Activated CD4-positive, alpha-beta T cell treated with anti-CD3 and anti-CD28 coated beads, Interleukin-2, amount 10 ng/mL, durations not matched to agents 7 days and 5 days (primary cell): ENCODE results near the gene TRAPPC2B. TPM values are rescaled to one million over a fixed set of nuclear protein-coding genes. Genes with fewer than 3 reads are reported as not detected.

Source experiments
- CTCF ChIA-PET: fragments of 350-600 bp; sonication (Branson Sonifier 250); formaldehyde crosslinking; loops from one replicate; lab custom pipeline; 2021; ENCODE audit warnings: antibody characterized with exemption; lab: Charles Lee
- POLR2A ChIA-PET: fragments of 350-600 bp; sonication (Branson Sonifier 250); formaldehyde crosslinking; loops from one replicate; lab custom pipeline; 2021; ENCODE audit warnings: antibody characterized with exemption; lab: Charles Lee
- DNase-seq: peaks from one replicate; pipeline ENCODE4 v3.0.0-alpha.2; 2020
- H3K27ac Mint-ChIP-seq: one replicate; pipeline ENCODE4 v1.8.0; 2021; ENCODE audit warnings: mild to moderate bottlenecking, moderate library complexity, mixed read lengths
- H3K27me3 Mint-ChIP-seq: one replicate; pipeline ENCODE4 v1.8.0; 2021; ENCODE audit warnings: mixed read lengths
- H3K36me3 Mint-ChIP-seq: one replicate; pipeline ENCODE4 v1.8.0; 2021; ENCODE audit warnings: low read depth, mixed read lengths
- H3K4me1 Mint-ChIP-seq: one replicate; pipeline ENCODE4 v1.8.0; 2021; ENCODE audit warnings: mixed read lengths
- H3K4me3 Mint-ChIP-seq: one replicate; pipeline ENCODE4 v1.8.0; 2021; ENCODE audit warnings: mild to moderate bottlenecking, moderate library complexity, mixed read lengths
- H3K9me3 Mint-ChIP-seq: one replicate; pipeline ENCODE4 v1.8.0; 2021; ENCODE audit warnings: mixed read lengths
- total RNA-seq, 2 experiments: library from RNA; stranded (reverse); gene quantifications; one replicate each; pipeline ENCODE4 v1.2.3, GENCODE V29; 2021

The TRAPPC2B gene
- total RNA-seq, 2 experiments from 2014 or later, result 9.0 to 10.3 TPM

DNA sequence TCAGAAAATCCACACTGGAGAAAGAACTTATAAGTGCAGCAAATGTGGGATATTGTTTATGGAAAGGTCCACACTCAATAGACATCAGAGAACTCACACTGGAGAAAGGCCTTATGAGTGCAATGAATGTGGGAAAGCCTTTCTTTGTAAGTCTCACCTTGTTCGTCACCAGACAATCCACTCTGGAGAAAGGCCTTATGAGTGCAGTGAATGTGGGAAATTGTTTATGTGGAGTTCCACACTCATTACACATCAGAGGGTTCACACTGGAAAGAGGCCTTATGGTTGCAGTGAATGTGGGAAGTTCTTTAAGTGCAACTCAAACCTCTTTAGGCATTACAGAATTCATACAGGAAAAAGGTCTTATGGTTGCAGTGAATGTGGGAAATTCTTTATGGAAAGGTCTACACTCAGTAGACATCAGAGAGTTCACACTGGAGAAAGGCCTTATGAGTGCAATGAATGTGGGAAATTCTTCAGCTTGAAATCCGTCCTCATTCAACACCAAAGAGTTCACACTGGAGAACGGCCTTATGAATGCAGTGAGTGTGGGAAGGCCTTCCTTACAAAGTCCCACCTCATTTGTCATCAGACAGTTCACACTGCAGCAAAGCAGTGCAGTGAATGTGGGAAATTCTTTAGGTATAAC, 14.3 kb downstream of the TRAPPC2B start:
- no peak overlapping the region for H3K4me3 Mint-ChIP-seq
- no peaks in the 10 kb centered on the region for H3K27me3 Mint-ChIP-seq
- H3K27ac Mint-ChIP-seq, result no peak overlapping the region
- H3K36me3 Mint-ChIP-seq, result peaks cover 67% of the 10 kb centered on the region
- peaks cover 68% of the 10 kb centered on the region for H3K9me3 Mint-ChIP-seq
- DNase-seq, result no peak
- ChIA-PET CTCF (no interaction called here), POLR2A (no interaction called here)
- no peaks in the 10 kb centered on the region for H3K4me1 Mint-ChIP-seq

DNA sequence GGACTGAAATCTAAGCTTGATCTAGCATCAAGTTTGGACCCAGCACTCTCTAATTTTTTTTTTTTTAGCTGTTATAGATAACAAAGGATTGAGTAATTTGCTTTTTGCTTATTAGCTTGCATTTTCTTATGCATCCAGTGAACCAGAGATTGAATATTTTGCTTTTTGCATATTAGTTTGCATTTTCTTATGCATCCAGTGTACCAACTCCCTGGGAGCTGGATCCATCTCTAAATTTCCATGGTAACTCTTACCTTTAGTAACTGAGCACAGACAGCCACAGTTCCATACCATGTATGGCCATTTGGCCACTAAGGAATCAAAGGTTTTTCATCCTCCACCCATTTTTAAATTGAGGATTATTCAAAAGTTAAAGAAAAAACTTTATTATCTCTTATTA, 17.6 kb downstream of the TRAPPC2B start:
- H3K27me3 Mint-ChIP-seq, result no peaks in the 10 kb centered on the region
- no peak overlapping the region for H3K27ac Mint-ChIP-seq
- H3K4me3 Mint-ChIP-seq, result no peak overlapping the region
- H3K9me3 Mint-ChIP-seq, result peaks cover 60% of the 10 kb centered on the region
- CTCF ChIA-PET, result no interaction called here
- peaks cover 34% of the 10 kb centered on the region for H3K36me3 Mint-ChIP-seq
- POLR2A ChIA-PET, result no interaction called here
- no peaks in the 10 kb centered on the region for H3K4me1 Mint-ChIP-seq
- DNase-seq, result no peak

DNA sequence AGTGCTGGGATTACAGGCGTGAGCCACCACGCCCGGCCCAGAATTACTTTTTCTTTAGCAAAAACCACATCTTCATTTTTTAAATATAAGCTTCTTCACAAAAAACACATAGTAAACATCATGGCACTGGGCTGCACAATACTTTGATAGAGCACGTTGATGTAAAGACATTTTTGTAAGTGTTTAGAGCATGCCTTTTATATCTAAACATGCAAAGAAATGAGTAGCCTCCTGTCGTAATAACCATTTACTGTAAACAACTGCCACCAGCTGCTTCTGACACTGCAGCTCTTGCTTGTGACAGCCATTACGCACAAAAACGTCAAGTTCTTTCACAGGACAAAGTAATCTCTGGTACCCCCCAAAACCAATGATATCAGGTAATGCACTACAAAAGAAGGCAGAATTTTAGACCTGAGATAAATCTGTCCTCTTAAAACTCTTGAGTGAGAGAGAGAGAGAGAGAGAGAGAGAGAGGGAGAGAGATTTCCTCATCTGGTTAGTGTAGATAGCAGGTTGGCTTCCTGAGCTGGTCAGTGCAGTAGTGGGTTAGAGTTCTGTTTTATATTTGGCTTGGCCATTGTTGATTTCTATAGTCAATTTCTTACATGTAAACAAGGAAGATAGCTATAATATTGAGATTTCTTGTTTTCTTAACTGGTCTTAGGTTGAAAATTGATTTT, 19.6 kb downstream of the TRAPPC2B start:
- Mint-ChIP-seq H3K4me3 (no peak overlapping the region), H3K9me3 (peaks cover 47% of the 10 kb centered on the region), H3K27me3 (no peaks in the 10 kb centered on the region), H3K4me1 (no peaks in the 10 kb centered on the region), H3K36me3 (peaks cover 17% of the 10 kb centered on the region), H3K27ac (no peak overlapping the region)
- CTCF ChIA-PET, result interaction anchor here (1.4 kb wide), 1 partner anchor 11 kb away, joined by 3 read pairs; no protein-coding TSS in a partner anchor
- no peak for DNase-seq
- POLR2A ChIA-PET, result no interaction called here

DNA sequence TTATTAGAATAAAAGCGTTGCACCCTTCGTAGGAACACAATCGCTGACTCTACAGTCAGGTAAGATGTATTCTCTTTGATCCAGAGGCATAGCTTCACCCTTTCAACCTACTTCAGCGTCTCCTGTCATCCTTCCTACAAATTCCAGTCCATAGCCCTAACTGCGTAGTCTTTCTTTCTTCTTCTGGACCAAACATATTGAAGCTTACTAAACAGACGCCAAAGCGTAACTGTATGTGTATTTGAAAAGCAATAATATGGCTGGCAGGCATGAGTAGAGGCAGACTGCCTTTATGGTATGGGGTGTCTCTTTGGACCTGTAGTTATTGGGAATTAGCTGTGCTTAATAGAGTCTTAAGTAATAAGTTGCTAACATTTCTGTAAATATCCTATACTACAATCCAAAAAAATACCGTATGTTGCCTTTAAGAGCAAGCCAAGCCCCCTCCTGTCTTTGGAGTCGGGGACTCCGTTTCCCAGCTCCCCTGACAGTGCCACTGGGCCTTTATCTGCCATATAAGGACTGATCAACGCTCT, 25.9 kb downstream of the TRAPPC2B start:
- Mint-ChIP-seq H3K9me3 (peaks cover 33% of the 10 kb centered on the region), H3K4me1 (peaks cover 36% of the 10 kb centered on the region), H3K27ac (peak overlapping the region; percentile 93), H3K27me3 (no peaks in the 10 kb centered on the region), H3K36me3 (peaks cover 53% of the 10 kb centered on the region), H3K4me3 (peak overlapping the region; percentile 91)
- POLR2A ChIA-PET, result interaction anchor here (0.5 kb wide), 1 partner anchor 198 kb away, joined by 4 read pairs; the partner anchor contains the start of gene ZNF264
- CTCF ChIA-PET, result interaction anchor here (0.6 to 1.9 kb wide), 4 partner anchors 18 to 34 kb away, joined by 3 to 5 read pairs (median 4); partner anchors contain the start of genes TRAPPC2B and ZNF547
- DNase-seq, result no peak

DNA sequence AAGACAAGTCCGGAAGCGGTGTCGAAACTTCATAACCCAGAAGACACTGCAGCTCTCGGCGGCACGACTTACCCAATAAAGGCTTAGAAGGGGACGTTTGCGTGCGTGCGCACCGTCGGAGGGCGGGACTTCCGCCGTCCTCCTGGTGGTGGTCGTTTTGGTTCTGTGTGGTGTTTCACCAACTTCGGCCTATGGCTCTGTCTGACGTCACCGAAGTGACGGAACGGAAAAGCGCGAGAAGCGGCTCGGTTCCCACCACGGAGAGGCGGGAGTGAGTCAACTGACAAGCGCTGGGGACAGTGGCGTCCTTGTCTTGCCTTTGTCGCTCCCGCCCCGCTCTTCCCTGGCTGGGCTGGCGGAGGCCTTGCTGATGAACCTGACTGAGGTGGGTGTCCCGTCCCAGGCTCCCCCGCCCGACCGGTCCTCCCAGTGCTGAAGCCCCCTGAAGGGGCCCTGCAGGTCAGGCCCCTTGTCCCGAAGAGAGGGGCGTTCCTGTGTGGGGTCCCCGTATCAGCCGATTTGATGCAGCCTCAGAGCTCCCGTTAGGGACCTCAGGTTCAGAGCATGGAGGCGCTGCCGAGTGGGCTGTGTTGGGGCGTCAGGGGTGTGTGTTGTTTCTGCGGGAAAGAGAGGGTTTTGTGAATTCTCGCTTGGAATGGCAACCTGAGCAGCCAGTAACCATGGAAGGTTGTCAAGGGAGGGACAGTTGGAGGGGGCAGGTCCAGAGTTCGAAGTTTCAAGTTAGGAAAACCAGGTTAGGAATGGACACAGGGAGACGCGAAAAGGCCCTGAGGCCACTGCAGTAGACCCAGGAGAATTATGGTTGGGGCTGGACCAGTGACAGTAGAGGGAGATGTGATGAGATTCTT, 26.6 kb downstream of the TRAPPC2B start, which contains the start of gene ZNF548:
TSS of gene ZNF548 (plus strand) at position 125 of the 869 bp plus-strand sequence. CDS start at position 371, 246 bp downstream.
- peak; percentile 96 for DNase-seq
- H3K27me3 Mint-ChIP-seq, result no peaks in the 10 kb centered on the region
- POLR2A ChIA-PET, result interaction anchor here (0.5 kb wide), 1 partner anchor 199 kb away, joined by 4 read pairs; the partner anchor contains the start of gene ZNF264
- peaks cover 38% of the 10 kb centered on the region for H3K9me3 Mint-ChIP-seq
- CTCF ChIA-PET, result interaction anchor here (0.9 to 1.9 kb wide), 3 partner anchors 27 to 35 kb away, joined by 4 to 5 read pairs (median 5); partner anchors contain the start of genes TRAPPC2B and ZNF547
- peak within 1 kb of the TSS; percentile 93 for H3K27ac Mint-ChIP-seq
- H3K36me3 Mint-ChIP-seq, result peaks cover 60% of the 10 kb centered on the region
- H3K4me3 Mint-ChIP-seq, result peak within 1 kb of the TSS; percentile 91
- peaks cover 40% of the 10 kb centered on the region for H3K4me1 Mint-ChIP-seq

DNA sequence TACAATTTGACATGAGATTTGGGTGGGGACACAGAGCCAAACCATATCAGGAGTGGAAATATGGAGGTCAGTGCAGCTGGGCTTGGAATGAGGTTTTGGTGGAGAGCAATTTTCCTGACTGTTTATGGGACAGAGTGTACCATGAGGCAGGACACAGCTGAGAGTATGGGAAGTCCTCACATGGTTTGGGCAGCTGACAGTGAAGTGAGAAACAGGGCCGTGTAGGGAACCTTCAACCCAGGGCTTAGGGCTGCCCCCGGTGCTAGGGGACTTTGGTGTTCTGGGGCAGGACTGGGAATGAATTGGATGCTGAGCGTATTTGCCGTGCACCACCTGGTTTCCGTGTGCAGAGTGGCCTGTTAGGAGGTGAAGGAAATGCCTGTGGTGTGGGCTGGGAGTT, 32.4 kb downstream of the TRAPPC2B start:
- POLR2A ChIA-PET, result no interaction called here
- CTCF ChIA-PET, result no interaction called here

DNA sequence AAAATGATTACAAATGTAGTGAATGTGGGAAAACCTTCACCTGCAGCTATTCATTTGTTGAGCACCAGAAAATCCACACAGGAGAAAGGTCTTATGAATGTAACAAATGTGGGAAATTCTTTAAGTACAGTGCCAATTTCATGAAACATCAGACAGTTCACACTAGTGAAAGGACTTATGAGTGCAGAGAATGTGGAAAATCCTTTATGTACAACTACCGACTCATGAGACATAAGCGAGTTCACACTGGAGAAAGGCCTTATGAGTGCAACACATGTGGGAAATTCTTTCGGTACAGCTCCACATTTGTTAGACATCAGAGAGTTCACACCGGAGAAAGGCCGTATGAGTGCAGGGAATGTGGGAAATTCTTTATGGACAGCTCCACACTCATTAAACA, 35.5 kb downstream of the TRAPPC2B start:
- H3K4me1 Mint-ChIP-seq, result peaks cover 8% of the 10 kb centered on the region
- peaks cover 77% of the 10 kb centered on the region for H3K36me3 Mint-ChIP-seq
- no peaks in the 10 kb centered on the region for H3K27me3 Mint-ChIP-seq
- no peak for DNase-seq
- H3K27ac Mint-ChIP-seq, result no peak overlapping the region
- CTCF ChIA-PET, result no interaction called here
- H3K4me3 Mint-ChIP-seq, result no peak overlapping the region
- H3K9me3 Mint-ChIP-seq, result peaks cover 64% of the 10 kb centered on the region
- POLR2A ChIA-PET, result no interaction called here

More for the DNA sequence above, 32.4 kb downstream of the TRAPPC2B start:
- Mint-ChIP-seq H3K27ac (no peak overlapping the region), H3K4me3 (no peak overlapping the region), H3K36me3 (peaks cover 88% of the 10 kb centered on the region), H3K4me1 (peaks cover 23% of the 10 kb centered on the region), H3K27me3 (no peaks in the 10 kb centered on the region), H3K9me3 (peaks cover 59% of the 10 kb centered on the region)
- DNase-seq, result no peak

DNA sequence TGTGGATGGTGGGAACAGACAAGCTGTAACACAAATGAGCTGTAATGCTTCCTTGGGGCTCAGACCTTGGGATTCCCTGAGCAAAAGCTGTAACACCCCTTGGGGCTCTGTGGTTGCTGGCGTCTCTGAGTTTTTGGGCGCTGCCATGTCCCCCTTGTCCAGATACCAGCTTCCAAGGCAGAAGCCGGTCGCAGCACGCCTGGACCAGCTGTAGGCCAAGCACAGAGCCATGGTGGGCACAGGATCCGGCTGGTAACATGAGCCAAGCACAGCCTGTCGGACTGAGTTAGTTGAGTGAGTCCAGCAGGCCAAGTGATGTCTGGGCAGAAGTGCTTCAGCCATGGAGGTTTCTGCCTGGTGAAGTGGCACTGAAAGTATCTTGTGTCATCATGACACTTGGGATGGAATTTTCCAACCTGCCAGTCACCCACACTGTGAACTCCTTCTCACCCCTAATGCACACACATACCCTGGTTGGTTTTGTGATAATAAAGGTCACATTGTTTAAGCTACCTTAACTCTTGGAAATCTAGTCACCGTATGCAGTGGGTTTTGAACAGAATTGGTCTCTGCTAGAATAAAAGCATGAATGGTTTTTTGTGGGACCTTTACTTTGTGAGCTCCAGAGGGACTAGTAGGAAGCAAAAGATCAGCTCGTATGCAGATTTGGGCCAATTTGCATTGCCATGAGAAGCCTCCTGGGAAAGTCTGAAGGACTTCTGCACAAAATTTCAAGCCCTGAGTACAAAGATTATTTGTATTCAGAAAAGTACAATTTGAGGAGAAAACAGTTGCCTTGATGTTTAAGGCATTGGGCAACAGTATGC, 40.6 kb downstream of the TRAPPC2B start:
- peaks cover 6% of the 10 kb centered on the region for H3K4me1 Mint-ChIP-seq
- H3K27me3 Mint-ChIP-seq, result no peaks in the 10 kb centered on the region
- peaks cover 28% of the 10 kb centered on the region for H3K36me3 Mint-ChIP-seq
- H3K4me3 Mint-ChIP-seq, result no peak overlapping the region
- H3K9me3 Mint-ChIP-seq, result peaks cover 29% of the 10 kb centered on the region
- no peak for DNase-seq
- ChIA-PET POLR2A (no interaction called here), CTCF (interaction anchor here (0.6 kb wide), 1 partner anchor 13 kb away, joined by 3 read pairs; no protein-coding TSS in a partner anchor)
- H3K27ac Mint-ChIP-seq, result no peak overlapping the region

DNA sequence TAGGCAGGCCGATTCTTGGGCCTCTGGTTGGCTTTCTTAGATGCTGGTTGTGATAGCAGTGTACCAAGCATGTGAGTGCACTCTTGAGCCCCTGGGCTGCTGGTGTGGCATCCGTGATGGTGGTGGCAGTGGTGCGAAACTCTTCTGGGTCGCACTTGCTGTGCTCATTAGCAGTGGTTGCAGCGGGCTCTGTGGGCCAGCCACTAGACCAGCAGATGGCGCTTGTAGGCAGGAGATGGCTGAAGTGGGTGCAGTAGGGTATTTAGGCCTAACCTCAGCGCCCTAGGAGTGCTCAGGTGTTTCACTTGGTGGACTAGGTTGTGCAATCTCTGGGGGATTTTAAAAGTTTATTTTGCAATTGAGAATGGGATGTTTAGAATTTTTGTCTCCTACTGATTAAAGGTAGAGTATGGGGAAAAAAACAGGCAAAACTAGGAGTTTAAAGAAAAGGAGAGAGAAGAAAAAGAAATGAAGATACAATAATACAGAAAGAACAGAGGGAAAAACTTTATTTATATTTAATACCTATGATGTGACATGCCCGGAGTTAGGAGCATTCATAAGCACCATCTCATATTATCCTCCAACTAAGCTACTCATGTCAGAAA, 43.3 kb downstream of the TRAPPC2B start:
- Mint-ChIP-seq H3K4me1 (peaks cover 22% of the 10 kb centered on the region), H3K4me3 (no peak overlapping the region), H3K27me3 (no peaks in the 10 kb centered on the region), H3K27ac (no peak overlapping the region), H3K9me3 (peaks cover 16% of the 10 kb centered on the region), H3K36me3 (peaks cover 13% of the 10 kb centered on the region)
- POLR2A ChIA-PET, result no interaction called here
- CTCF ChIA-PET, result no interaction called here
- DNase-seq, result peak; percentile 74

DNA sequence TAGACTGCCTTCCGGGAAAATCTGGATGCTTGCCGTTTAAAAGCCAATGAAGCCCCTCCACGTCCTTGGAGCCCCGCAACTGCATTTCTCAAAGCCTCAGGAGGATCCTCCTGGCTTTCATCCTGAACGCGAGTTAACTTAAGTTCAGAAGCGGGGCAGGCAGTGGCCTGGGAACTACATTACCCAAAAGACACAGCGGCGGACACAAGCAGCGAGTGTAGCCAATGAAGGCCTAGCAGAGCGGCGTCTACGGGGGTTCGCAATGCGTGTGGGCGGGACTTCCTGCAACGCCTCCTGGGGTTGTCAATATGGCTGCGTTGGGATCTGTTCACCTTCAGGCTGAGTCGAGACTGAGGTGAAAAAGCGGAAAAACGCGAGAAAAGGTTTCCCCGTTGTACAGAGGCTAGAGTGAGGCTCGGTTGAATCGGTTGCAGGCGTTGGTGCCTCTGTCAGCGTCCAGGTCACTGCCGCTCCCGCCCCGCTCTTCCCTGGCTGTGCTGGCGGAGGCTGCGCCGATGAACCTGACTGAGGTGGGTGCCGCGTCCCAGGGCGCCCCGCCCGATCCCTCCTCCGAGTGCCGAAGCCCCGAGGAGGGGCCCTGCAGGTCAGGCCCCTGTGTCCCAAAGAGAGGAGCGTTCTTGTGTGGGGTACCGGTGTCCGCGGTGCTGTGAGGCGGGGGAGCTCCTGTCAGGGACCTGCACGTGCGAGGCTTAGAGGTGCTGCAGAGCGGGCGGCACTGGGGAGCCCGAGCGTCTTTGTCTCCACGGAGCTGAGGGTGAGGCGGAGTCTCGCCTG, 47.7 kb downstream of the TRAPPC2B start, which contains the start of gene ZNF17:
TSS of gene ZNF17 (plus strand) at position 285 of the 795 bp plus-strand sequence. CDS start 2,455 bp downstream, outside the sequence.
- CTCF ChIA-PET, result no interaction called here
- H3K27me3 Mint-ChIP-seq, result no peaks in the 10 kb centered on the region
- POLR2A ChIA-PET, result no interaction called here
- peak within 1 kb of the TSS; percentile 91 for H3K4me3 Mint-ChIP-seq
- peaks cover 19% of the 10 kb centered on the region for H3K9me3 Mint-ChIP-seq
- H3K4me1 Mint-ChIP-seq, result peaks cover 31% of the 10 kb centered on the region
- peak within 1 kb of the TSS; percentile 87 for H3K27ac Mint-ChIP-seq
- peaks cover 37% of the 10 kb centered on the region for H3K36me3 Mint-ChIP-seq
- peak; percentile 96 for DNase-seq
